Nephron (organoid): Measurements from ENCODE around the gene SHTN1.

ENCODE experiments used
- H3K27ac Mint-ChIP-seq, 3 experiments: 2 replicates each; pipeline ENCODE4 v1.8.0; 2020; ENCODE audit warnings: mixed read lengths in 3 of 3, mild to moderate bottlenecking in 2 of 3, moderate library complexity in 1 of 3
- H3K27me3 Mint-ChIP-seq: 2 replicates; pipeline ENCODE4 v1.8.0; 2021; ENCODE audit warnings: low read depth, mild to moderate bottlenecking, moderate library complexity, mixed read lengths
- H3K36me3 Mint-ChIP-seq: 2 replicates; pipeline ENCODE4 v1.8.0; 2020; ENCODE audit warnings: low read depth, mixed read lengths
- H3K4me1 Mint-ChIP-seq: 2 replicates; pipeline ENCODE4 v1.8.0; 2020; ENCODE audit warnings: mixed read lengths
- H3K4me3 Mint-ChIP-seq, 3 experiments: 2 replicates each; pipeline ENCODE4 v1.8.0; 2020; ENCODE audit warnings: mild to moderate bottlenecking in 3 of 3, mixed read lengths in 3 of 3, moderate library complexity in 2 of 3
- H3K9me3 Mint-ChIP-seq: 2 replicates; pipeline ENCODE4 v1.8.0; 2020; ENCODE audit warnings: mixed read lengths
- TF ChIP-seq, protein P1 (sequence below), 3 experiments: fragments of 200-600 bp; sonication (generic); IDR thresholded peaks; one replicate each; pipeline ENCODE4 v1.5.0; 2021; ENCODE audit warnings: antibody characterized with exemption in 3 of 3; ENCODE audit not compliant: unreplicated experiment in 3 of 3

The SHTN1 gene

DNA sequence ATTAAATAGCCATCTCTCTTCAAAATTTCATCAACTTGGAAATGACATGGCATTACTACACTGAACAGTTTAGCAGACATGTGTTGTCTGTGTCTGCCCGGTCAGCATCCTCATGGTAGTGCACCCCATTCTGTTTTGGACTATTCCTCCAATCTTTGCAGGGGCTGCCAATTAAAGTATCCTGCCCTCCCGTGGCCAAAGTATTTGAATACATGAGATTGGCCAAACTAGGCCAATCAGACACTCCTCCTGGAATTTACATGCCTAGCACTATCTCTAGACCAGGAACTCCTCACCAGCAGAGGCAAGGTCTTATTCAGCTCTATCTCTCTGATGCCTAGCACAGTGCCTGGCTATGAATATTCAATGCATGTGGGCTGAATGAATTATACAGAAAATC lies 4.4 kb downstream of the SHTN1 start:
- H3K4me1 Mint-ChIP-seq, result peaks cover 15% of the 10 kb centered on the region
- H3K36me3 Mint-ChIP-seq, result no peaks in the 10 kb centered on the region
- peaks cover 13% of the 10 kb centered on the region for H3K27me3 Mint-ChIP-seq
- H3K27ac Mint-ChIP-seq, result no peak overlapping the region
- no peaks in the 10 kb centered on the region for H3K9me3 Mint-ChIP-seq
- TF ChIP-seq, protein P1, sequence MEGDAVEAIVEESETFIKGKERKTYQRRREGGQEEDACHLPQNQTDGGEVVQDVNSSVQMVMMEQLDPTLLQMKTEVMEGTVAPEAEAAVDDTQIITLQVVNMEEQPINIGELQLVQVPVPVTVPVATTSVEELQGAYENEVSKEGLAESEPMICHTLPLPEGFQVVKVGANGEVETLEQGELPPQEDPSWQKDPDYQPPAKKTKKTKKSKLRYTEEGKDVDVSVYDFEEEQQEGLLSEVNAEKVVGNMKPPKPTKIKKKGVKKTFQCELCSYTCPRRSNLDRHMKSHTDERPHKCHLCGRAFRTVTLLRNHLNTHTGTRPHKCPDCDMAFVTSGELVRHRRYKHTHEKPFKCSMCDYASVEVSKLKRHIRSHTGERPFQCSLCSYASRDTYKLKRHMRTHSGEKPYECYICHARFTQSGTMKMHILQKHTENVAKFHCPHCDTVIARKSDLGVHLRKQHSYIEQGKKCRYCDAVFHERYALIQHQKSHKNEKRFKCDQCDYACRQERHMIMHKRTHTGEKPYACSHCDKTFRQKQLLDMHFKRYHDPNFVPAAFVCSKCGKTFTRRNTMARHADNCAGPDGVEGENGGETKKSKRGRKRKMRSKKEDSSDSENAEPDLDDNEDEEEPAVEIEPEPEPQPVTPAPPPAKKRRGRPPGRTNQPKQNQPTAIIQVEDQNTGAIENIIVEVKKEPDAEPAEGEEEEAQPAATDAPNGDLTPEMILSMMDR (IDR thresholded peaks at IDR 0.05; ENCODE audit: unreplicated experiment in 3 of 3), result no peak
- no peak overlapping the region for H3K4me3 Mint-ChIP-seq

DNA sequence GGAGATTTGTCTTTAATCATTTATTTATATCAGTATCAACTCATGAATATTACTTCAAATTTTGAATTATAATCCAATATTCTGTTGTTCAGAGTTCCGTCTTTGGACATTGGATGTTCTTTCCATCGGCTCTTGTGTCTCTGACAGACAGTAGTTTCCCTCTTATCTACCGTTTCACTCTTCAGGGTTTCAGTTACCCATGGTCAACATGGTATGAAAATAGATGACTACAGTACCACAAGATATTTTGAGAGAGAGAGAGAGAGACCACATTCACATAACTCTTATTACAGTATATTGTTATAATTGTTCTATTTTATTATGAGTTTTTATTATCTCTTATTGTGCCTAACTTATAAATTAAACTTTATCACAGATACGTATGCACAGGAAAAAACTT lies 6.8 kb downstream of the SHTN1 start:
- H3K9me3 Mint-ChIP-seq, result no peaks in the 10 kb centered on the region
- H3K4me1 Mint-ChIP-seq, result peaks cover 15% of the 10 kb centered on the region
- TF ChIP-seq, protein P1 (IDR thresholded peaks at IDR 0.05; ENCODE audit: unreplicated experiment in 3 of 3), result no peak
- peaks cover 7% of the 10 kb centered on the region for H3K27me3 Mint-ChIP-seq
- H3K36me3 Mint-ChIP-seq, result no peaks in the 10 kb centered on the region
- H3K4me3 Mint-ChIP-seq, result no peak overlapping the region
- H3K27ac Mint-ChIP-seq, result no peak overlapping the region

DNA sequence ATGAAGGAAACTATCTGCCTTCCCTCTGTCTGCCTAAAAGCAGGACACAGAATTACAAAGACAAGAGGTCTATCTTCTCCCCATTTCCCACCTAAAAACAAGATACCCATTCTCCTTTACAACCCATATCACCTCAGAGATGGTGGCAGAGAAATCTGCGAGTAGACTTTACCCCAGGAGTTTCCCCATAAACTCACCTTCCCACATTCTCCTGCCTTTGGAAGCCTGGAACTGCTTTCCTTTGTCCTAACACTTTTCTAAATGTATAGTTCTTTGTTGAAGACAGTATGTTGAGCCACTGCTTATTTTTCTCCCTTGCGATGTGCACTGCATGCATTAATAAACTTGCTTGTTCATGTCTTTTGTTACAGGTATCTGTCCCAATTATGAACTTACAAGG lies 8.0 kb downstream of the SHTN1 start:
- no peaks in the 10 kb centered on the region for H3K36me3 Mint-ChIP-seq

DNA sequence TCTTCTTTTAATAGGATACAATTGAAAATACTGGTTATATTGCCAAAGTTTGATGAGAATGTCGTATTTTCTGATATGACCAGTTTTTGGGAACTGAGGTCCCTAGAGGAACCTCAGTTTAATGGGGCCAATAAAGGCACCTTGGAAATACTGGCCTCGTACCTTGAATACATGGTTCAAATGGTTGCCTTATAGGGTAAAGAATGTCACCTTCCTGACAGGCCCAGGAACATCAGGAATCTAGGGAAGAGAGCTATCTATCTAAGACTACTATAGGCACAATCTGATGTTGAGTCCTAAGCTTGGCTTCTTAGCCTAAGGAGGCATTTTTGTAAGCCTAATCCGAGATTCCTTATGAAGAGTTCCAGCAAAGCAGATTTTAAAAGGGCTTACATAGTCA lies 9.3 kb downstream of the SHTN1 start:
- Mint-ChIP-seq H3K9me3 (no peaks in the 10 kb centered on the region), H3K4me3 (no peak overlapping the region), H3K36me3 (no peaks in the 10 kb centered on the region), H3K27me3 (peaks cover 11% of the 10 kb centered on the region), H3K4me1 (peaks cover 15% of the 10 kb centered on the region), H3K27ac (no peak overlapping the region)
- TF ChIP-seq, protein P1 (IDR thresholded peaks at IDR 0.05; ENCODE audit: unreplicated experiment in 3 of 3), result no peak

More for the DNA sequence above, 8.0 kb downstream of the SHTN1 start:
- peak overlapping the region in 1 of 3 experiments; percentile 35 for H3K27ac Mint-ChIP-seq
- TF ChIP-seq, protein P1 (IDR thresholded peaks at IDR 0.05; ENCODE audit: unreplicated experiment in 3 of 3), result no peak
- H3K4me3 Mint-ChIP-seq, result no peak overlapping the region
- H3K4me1 Mint-ChIP-seq, result peaks cover 15% of the 10 kb centered on the region
- peaks cover 7% of the 10 kb centered on the region for H3K27me3 Mint-ChIP-seq
- no peaks in the 10 kb centered on the region for H3K9me3 Mint-ChIP-seq

DNA sequence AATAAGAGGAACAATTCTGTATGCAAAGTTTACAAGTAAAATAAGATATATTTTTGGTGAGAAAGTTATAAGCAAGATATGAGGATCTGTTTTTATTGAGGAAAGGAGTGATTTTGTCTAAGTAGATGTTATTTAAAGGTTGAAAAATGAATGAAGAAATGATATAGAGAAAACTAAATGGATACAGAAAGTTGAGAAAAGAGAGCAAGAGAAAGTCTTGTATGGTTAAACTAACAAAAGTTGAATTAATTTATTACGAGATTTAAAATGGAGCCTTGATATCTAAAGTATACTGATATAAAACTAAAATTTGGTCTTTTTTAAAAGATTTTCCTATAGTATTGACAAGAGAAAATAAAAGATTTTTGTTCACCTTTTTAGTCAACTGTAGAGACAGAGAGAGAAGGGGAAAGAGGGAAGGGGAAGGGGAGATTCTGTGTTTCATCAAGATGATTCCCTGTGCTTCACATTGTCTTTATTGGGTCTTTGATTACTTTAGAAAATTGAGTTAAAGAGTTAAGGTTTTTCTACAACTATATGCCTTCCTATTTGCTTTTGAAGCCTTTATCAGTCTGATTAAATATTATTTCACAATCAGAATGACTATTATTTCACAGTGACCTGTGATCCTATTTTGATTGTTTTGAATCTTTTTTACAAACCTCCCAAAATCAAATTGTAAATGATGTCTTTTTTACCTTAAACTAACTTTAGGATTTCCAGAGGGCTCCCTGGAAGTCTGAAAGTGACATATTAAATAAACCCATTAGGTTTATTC lies 10.7 kb downstream of the SHTN1 start:
- H3K36me3 Mint-ChIP-seq, result no peaks in the 10 kb centered on the region
- H3K4me1 Mint-ChIP-seq, result peaks cover 15% of the 10 kb centered on the region
- H3K27ac Mint-ChIP-seq, result no peak overlapping the region
- H3K4me3 Mint-ChIP-seq, result no peak overlapping the region
- H3K9me3 Mint-ChIP-seq, result no peaks in the 10 kb centered on the region
- TF ChIP-seq, protein P1 (IDR thresholded peaks at IDR 0.05; ENCODE audit: unreplicated experiment in 3 of 3), result no peak
- peaks cover 14% of the 10 kb centered on the region for H3K27me3 Mint-ChIP-seq

DNA sequence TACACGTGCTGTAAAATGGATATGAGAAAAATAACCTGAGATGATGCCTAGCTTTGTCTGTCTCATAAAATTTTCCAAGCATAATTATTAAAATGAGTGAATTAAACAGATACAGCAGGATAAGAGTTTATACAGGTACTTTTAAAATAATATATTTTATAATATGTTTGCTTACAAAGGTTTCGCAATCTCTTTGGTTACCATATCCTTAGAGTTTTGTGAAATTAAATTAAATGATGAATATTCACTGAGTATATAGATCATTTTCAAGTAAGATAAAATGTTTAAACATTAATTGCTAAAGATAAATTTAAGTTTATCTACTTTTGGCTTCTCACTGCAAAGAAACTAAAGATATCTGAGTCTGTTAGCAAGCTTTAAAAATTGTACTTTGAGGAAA lies 11.4 kb downstream of the SHTN1 start:
- Mint-ChIP-seq H3K4me1 (peaks cover 15% of the 10 kb centered on the region), H3K36me3 (no peaks in the 10 kb centered on the region), H3K4me3 (no peak overlapping the region), H3K27ac (no peak overlapping the region), H3K27me3 (peaks cover 14% of the 10 kb centered on the region), H3K9me3 (no peaks in the 10 kb centered on the region)
- TF ChIP-seq, protein P1 (IDR thresholded peaks at IDR 0.05; ENCODE audit: unreplicated experiment in 3 of 3), result no peak
